GM21529 (cell line): ENCODE measurements around the gene ECT2L.
"Not testable (repeated sequence)": the region's sequence is repeated elsewhere in the genome, so short reads cannot be mapped to it uniquely, and the experiment has no call there.

ENCODE experiments used
- ATAC-seq: cut with Tn5 transposase; IDR thresholded peaks from one replicate; pipeline ENCODE4 v1.9.1; 2021; ENCODE audit not compliant: unreplicated experiment

The ECT2L gene

GRCh38 chr6:138923561-138923960 is 127.7 kb downstream of the ECT2L start:
- no peak for ATAC-seq

DNA sequence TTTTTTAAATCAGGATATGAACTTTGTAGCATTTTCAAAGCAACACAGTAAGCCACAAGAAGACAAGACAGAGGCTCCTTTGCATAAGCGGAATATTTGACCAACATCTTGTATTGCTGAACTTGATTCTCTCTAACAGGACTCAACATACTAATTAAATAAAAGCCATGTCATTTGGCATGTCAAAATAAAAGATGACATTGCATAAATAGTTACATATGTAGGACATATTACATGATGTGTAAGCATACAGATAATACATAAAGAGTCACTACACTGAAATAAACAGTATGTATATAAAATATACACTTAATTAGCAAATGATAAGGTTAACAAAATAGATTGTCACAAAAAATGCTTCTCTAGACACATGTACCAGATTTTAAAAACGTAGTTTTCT is 129.9 kb downstream of the ECT2L start:
- no peak for ATAC-seq

GRCh38 chr6:138926579-138926978 is 130.7 kb downstream of the ECT2L start:
- no peak for ATAC-seq

DNA sequence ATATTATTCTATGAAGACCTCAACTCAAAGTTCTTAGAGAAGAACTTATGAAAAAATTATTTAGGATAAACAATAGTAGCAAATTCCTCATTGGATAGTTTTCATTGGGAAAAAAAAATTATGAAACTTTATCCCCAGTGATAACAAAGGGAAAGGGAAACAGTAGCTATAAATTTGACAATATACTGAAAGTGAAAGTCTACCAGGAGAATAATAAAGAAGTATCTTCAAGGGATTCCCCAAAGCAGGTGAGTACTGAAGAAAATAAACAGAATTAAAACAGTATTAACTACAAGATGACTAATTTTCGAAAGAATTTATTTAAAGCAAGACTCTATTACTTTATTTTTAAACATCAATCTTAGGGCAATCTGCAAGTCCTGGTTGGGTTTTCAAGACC is 135.8 kb downstream of the ECT2L start:
- no peak for ATAC-seq

GRCh38 chr6:138936873-138937272 is 141.0 kb downstream of the ECT2L start:
- ATAC-seq: not testable (repeated sequence)

GRCh38 chr6:138943089-138943625 is 147.3 kb downstream of the ECT2L start:
- ATAC-seq: no peak

- peak; percentile 61 for ATAC-seq
Observed at GRCh38 chr6:138944412-138944811, 148.5 kb downstream of the ECT2L start.

DNA sequence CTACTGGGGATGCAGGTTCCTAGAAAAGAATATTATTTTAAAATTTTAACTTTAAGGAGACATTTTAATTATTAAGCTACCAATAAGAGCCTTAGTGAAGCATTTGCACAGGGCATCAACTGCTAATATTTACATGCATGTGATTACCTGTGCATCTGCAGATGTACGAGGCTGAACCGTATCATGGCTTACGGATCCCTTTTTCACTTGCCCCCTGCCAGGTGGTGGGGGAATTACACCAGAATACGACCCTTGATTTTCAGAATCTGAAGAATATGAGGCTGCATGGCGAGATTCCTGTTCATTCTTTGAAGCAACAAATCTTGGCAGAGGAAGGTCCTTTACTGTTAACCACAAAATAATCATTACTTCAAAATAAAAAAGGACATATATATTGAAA is 149.5 kb downstream of the ECT2L start:
- ATAC-seq: no peak

GRCh38 chr6:138948004-138948403 is 152.1 kb downstream of the ECT2L start:
- ATAC-seq: no peak

DNA sequence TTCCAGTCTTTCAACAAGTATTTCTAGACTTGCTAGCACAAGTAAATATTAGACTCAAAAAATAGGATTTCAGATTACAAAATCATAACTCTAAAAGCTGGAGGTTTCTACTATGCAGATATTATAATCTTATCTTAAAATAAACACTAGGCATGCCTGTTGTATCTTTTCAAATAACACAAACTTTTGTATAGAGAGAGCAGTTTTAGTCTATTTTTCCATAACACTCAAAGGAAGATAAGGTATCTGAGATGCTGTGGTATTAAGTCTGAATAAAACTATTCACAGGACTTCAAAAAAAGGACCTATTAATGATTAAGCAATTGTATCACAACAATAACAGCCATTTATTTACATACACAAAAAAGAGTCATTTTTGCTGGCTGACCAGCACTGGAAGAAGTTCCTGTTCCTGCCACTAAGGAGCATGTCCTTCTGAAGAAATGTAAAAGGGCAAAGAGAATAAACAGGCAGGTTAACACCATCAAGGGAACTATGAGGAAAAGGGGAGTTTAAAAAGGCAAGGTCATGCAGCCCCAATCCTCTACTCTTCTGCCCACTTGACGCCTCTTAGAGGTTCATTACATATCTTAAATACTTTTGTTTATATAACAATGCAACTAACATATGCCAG is 152.8 kb downstream of the ECT2L start:
- no peak for ATAC-seq

GRCh38 chr6:138953451-138953850 is 157.6 kb downstream of the ECT2L start:
- no peak for ATAC-seq
